Left ventricle myocardium superior (tissue), 1 donor: Measurements from ENCODE around the gene MDGA2. TPM values are rescaled to one million over a fixed set of nuclear protein-coding genes. Genes with fewer than 3 reads are reported as not detected.
"Not testable (repeated sequence)": the region's sequence is repeated elsewhere in the genome, so short reads cannot be mapped to it uniquely, and the experiment has no call there.

ENCODE experiments used
- ATAC-seq: fragments of 200-7000 bp; cut with Tn5 transposase; one replicate; pipeline ENCODE4 v1.9.1; 2020; ENCODE audit warnings: mild to moderate bottlenecking, moderate library complexity
- DNase-seq: peaks from one replicate; pipeline ENCODE4 v3.0.0-alpha.2; 2020
- intact Hi-C: fragments of 100-400 bp; cut with micrococcal nuclease; formaldehyde crosslinking; loops from one replicate; pipeline ENCODE4 v1.11.0; 2022
- total RNA-seq: library from RNA; stranded (reverse); fragmentation: NEBNext Ultra II Directional; extraction: Animal tissue kit (Norgen Biotek cat#: 25700); gene quantifications from one replicate; pipeline ENCODE4 v1.2.1, GENCODE V29; 2021
- donor health status: DM: no; HTN: yes; CAD: no; lungs with severe emphysema.

The MDGA2 gene
- total RNA-seq, 1 donor from 2014 or later: not detected

GRCh38 chr14:47626151-47627035, 49.0 kb downstream of the MDGA2 start:
- no peak for DNase-seq
- intact Hi-C loops: no loop called here
- no peak for ATAC-seq

GRCh38 chr14:47624126-47624525, 51.3 kb downstream of the MDGA2 start:
- intact Hi-C loops, DNase-seq, ATAC-seq: not testable (repeated sequence)

- ATAC-seq (no peak), DNase-seq (no peak)
- intact Hi-C loops: no loop called here
Measured at GRCh38 chr14:47619392-47619791, 56.0 kb downstream of the MDGA2 start.

GRCh38 chr14:47606566-47606965, 68.8 kb downstream of the MDGA2 start:
- no peak for ATAC-seq
- intact Hi-C loops: no loop called here
- no peak for DNase-seq

- intact Hi-C loops: no loop called here
- DNase-seq (no peak), ATAC-seq (no peak)
Measured at GRCh38 chr14:47596860-47597259, 78.5 kb downstream of the MDGA2 start.

- no peak for DNase-seq
- ATAC-seq: no peak
- intact Hi-C loops: no loop called here
Measured at GRCh38 chr14:47596232-47596631, 79.2 kb downstream of the MDGA2 start.

- intact Hi-C loops: no loop called here
- no peak for DNase-seq
- ATAC-seq: no peak
Measured at GRCh38 chr14:47595552-47595951, 79.9 kb downstream of the MDGA2 start.

GRCh38 chr14:47590767-47591495, 84.5 kb downstream of the MDGA2 start:
- intact Hi-C loops: no loop called here

GRCh38 chr14:47585447-47585846, 90.0 kb downstream of the MDGA2 start:
- intact Hi-C loops: no loop called here
- no peak for ATAC-seq
- DNase-seq: no peak

More at GRCh38 chr14:47590767-47591495, 84.5 kb downstream of the MDGA2 start:
- ATAC-seq (no peak), DNase-seq (no peak)

- intact Hi-C loops: no loop called here
- ATAC-seq (no peak), DNase-seq (no peak)
Measured at GRCh38 chr14:47567273-47567672, 108.1 kb downstream of the MDGA2 start.

GRCh38 chr14:47557894-47558293, 117.5 kb downstream of the MDGA2 start:
- no peak for ATAC-seq
- intact Hi-C loops: no loop called here
- no peak for DNase-seq

GRCh38 chr14:47555333-47555732, 120.1 kb downstream of the MDGA2 start:
- ATAC-seq (no peak), DNase-seq (no peak)
- intact Hi-C loops: no loop called here

GRCh38 chr14:47549886-47550285, 125.5 kb downstream of the MDGA2 start:
- ATAC-seq: no peak
- DNase-seq: no peak
- intact Hi-C loops: no loop called here

- ATAC-seq: no peak
- no peak for DNase-seq
- intact Hi-C loops: no loop called here
Measured at GRCh38 chr14:47543459-47543858, 131.9 kb downstream of the MDGA2 start.

GRCh38 chr14:47541662-47542061, 133.7 kb downstream of the MDGA2 start:
- DNase-seq (no peak), ATAC-seq (no peak)
- intact Hi-C loops: no loop called here

- no peak for DNase-seq
- ATAC-seq: no peak
- intact Hi-C loops: no loop called here
Measured at GRCh38 chr14:47539031-47539461, 136.4 kb downstream of the MDGA2 start.

- ATAC-seq (no peak), DNase-seq (no peak)
- intact Hi-C loops: no loop called here
Measured at GRCh38 chr14:47536341-47536740, 139.1 kb downstream of the MDGA2 start.

- intact Hi-C loops: no loop called here
- ATAC-seq (no peak), DNase-seq (no peak)
Measured at GRCh38 chr14:47526591-47527244, 148.7 kb downstream of the MDGA2 start.

- intact Hi-C loops: no loop called here
- ATAC-seq (no peak), DNase-seq (no peak)
Measured at GRCh38 chr14:47524524-47524923, 150.9 kb downstream of the MDGA2 start.

- DNase-seq: no peak
- intact Hi-C loops: no loop called here
- ATAC-seq: no peak
Measured at GRCh38 chr14:47520382-47520781, 155.0 kb downstream of the MDGA2 start.
